ENCODE measurements around the gene ITK. TPM values are rescaled to one million over a fixed set of nuclear protein-coding genes. Genes with fewer than 3 reads are reported as not detected.

Gene ITK
- total and polyA plus RNA-seq, 2 experiments from 2014 or later: not detected

GRCh38 chr5:157143127-157143971, 37.3 kb upstream of the ITK start:
- H3K27ac ChIP-seq: peak overlapping the region; percentile 13
- no peak for TF ChIP-seq CTCF (IDR thresholded peaks at IDR 0.05; ENCODE audit: low read depth, low read length)
- peaks cover 5% of the 10 kb centered on the region for H3K4me1 ChIP-seq (ENCODE audit: low read depth)
- H3K4me3 ChIP-seq: peak overlapping the region; percentile 78
- no peaks in the 10 kb centered on the region for H3K9me3 ChIP-seq (ENCODE audit: low read depth)
- peaks cover 4% of the 10 kb centered on the region for H3K36me3 ChIP-seq
- H3K27me3 ChIP-seq: no peaks in the 10 kb centered on the region
- DNase-seq (ENCODE audit: low read depth in 1 of 2, low spot score in 1 of 2): peak; percentile 9 to 44

- Histone ChIP-seq H3K4me1 (ENCODE audit: low read depth) (peaks cover 9% of the 10 kb centered on the region), H3K4me3 (no peak overlapping the region), H3K36me3 (no peaks in the 10 kb centered on the region), H3K27me3 (no peaks in the 10 kb centered on the region), H3K9me3 (ENCODE audit: low read depth) (no peaks in the 10 kb centered on the region), H3K27ac (peak overlapping the region; percentile 63)
- TF ChIP-seq CTCF (IDR thresholded peaks at IDR 0.05; ENCODE audit: low read depth, low read length): peak; percentile 96
- DNase-seq (ENCODE audit: low read depth in 1 of 2, low spot score in 1 of 2): peak; percentile 80 to 82
Measured at GRCh38 chr5:157148734-157149615, 31.7 kb upstream of the ITK start.

GRCh38 chr5:157150995-157151394, 29.6 kb upstream of the ITK start:
- TF ChIP-seq CTCF (IDR thresholded peaks at IDR 0.05; ENCODE audit: low read depth, low read length): no peak
- Histone ChIP-seq H3K27ac (no peak overlapping the region), H3K27me3 (no peaks in the 10 kb centered on the region), H3K9me3 (ENCODE audit: low read depth) (no peaks in the 10 kb centered on the region), H3K4me1 (ENCODE audit: low read depth) (peaks cover 9% of the 10 kb centered on the region), H3K4me3 (no peak overlapping the region), H3K36me3 (no peaks in the 10 kb centered on the region)
- DNase-seq (ENCODE audit: low read depth in 1 of 2, low spot score in 1 of 2): no peak

GRCh38 chr5:157155297-157155696, 25.3 kb upstream of the ITK start:
- Histone ChIP-seq H3K9me3 (ENCODE audit: low read depth) (no peaks in the 10 kb centered on the region), H3K27me3 (no peaks in the 10 kb centered on the region), H3K27ac (no peak overlapping the region), H3K4me3 (no peak overlapping the region), H3K4me1 (ENCODE audit: low read depth) (no peaks in the 10 kb centered on the region), H3K36me3 (no peaks in the 10 kb centered on the region)
- DNase-seq (ENCODE audit: low read depth in 1 of 2, low spot score in 1 of 2): no peak
- no peak for TF ChIP-seq CTCF (IDR thresholded peaks at IDR 0.05; ENCODE audit: low read depth, low read length)

- Histone ChIP-seq H3K27ac (no peak overlapping the region), H3K4me3 (no peak overlapping the region), H3K27me3 (no peaks in the 10 kb centered on the region), H3K9me3 (ENCODE audit: low read depth) (no peaks in the 10 kb centered on the region), H3K4me1 (ENCODE audit: low read depth) (no peaks in the 10 kb centered on the region), H3K36me3 (no peaks in the 10 kb centered on the region)
- TF ChIP-seq CTCF (IDR thresholded peaks at IDR 0.05; ENCODE audit: low read depth, low read length): no peak
- no peak for DNase-seq (ENCODE audit: low read depth in 1 of 2, low spot score in 1 of 2)
Measured at GRCh38 chr5:157157293-157157891, 23.2 kb upstream of the ITK start.
